Left hindlimb (tissue), 1 donor: ENCODE results near the gene UBAC2.

ENCODE experiments used
- DNase-seq: peaks from one replicate; pipeline ENCODE4 v3.0.0-alpha.2; 2018

UBAC2 gene

GRCh38 chr13:99275093-99275469, 74.4 kb downstream of the UBAC2 start:
- DNase-seq = no peak

- no peak for DNase-seq
These were observed 76.1 kb downstream of the UBAC2 start for GRCh38 chr13:99276706-99277105.

GRCh38 chr13:99277629-99278028, 77.0 kb downstream of the UBAC2 start:
- no peak for DNase-seq

GRCh38 chr13:99278200-99278599, 77.5 kb downstream of the UBAC2 start:
- no peak for DNase-seq

GRCh38 chr13:99278843-99279242, 78.2 kb downstream of the UBAC2 start:
- DNase-seq = no peak

GRCh38 chr13:99279637-99280036, 79.0 kb downstream of the UBAC2 start:
- DNase-seq = no peak

- DNase-seq = no peak
These were observed 79.5 kb downstream of the UBAC2 start for GRCh38 chr13:99280166-99280565.

GRCh38 chr13:99281811-99282263, 81.2 kb downstream of the UBAC2 start:
- DNase-seq = no peak

GRCh38 chr13:99282264-99283231, 81.9 kb downstream of the UBAC2 start:
- no peak for DNase-seq

- no peak for DNase-seq
These were observed 85.0 kb downstream of the UBAC2 start for GRCh38 chr13:99285432-99286182.

- DNase-seq = peak; percentile 58
These were observed 86.9 kb downstream of the UBAC2 start for GRCh38 chr13:99287551-99287950.

- DNase-seq = no peak
These were observed 87.4 kb downstream of the UBAC2 start for GRCh38 chr13:99288089-99288488.

GRCh38 chr13:99289271-99289670, 88.6 kb downstream of the UBAC2 start:
- no peak for DNase-seq

GRCh38 chr13:99289674-99290337, 89.2 kb downstream of the UBAC2 start:
- no peak for DNase-seq

- no peak for DNase-seq
These were observed 90.2 kb downstream of the UBAC2 start for GRCh38 chr13:99290894-99291293.

- DNase-seq = no peak
These were observed 92.5 kb downstream of the UBAC2 start for GRCh38 chr13:99293178-99293577.

- DNase-seq = no peak
These were observed 93.5 kb downstream of the UBAC2 start for GRCh38 chr13:99294198-99294597.

- no peak for DNase-seq
These were observed 94.3 kb downstream of the UBAC2 start for GRCh38 chr13:99294958-99295357.

GRCh38 chr13:99295488-99296252, 95.0 kb downstream of the UBAC2 start:
- no peak for DNase-seq

- no peak for DNase-seq
These were observed 95.7 kb downstream of the UBAC2 start for GRCh38 chr13:99296398-99296797.

- no peak for DNase-seq
These were observed 96.7 kb downstream of the UBAC2 start for GRCh38 chr13:99297331-99297730.

- DNase-seq = no peak
These were observed 97.4 kb downstream of the UBAC2 start for GRCh38 chr13:99298056-99298455.
